Measurements from ENCODE around the gene RGS12.
"Not testable (repeated sequence)": the region's sequence is repeated elsewhere in the genome, so short reads cannot be mapped to it uniquely, and the experiment has no call there.

- TF ChIP-seq POLR2AphosphoS5 (IDR thresholded peaks at IDR 0.05; ENCODE audit: borderline replicate concordance, low read depth, low read length); EZH2 (IDR thresholded peaks at IDR 0.05): not testable (repeated sequence)
Observed at GRCh38 chr4:3300882-3301281, 8.1 kb downstream of the RGS12 start.

Measured in SK-N-MC (cell line).